ENCODE results near the gene TRIM16. TPM values are rescaled to one million over a fixed set of nuclear protein-coding genes. Genes with fewer than 3 reads are reported as not detected.
"Not testable (repeated sequence)": the region's sequence is repeated elsewhere in the genome, so short reads cannot be mapped to it uniquely, and the experiment has no call there.

TRIM16 gene
- total and polyA plus RNA-seq, 2 of the 8 experiments (the other 6 are each of a cell fraction or from before 2014, with no cell fraction given): 15.2 to 29.1 TPM

DNA sequence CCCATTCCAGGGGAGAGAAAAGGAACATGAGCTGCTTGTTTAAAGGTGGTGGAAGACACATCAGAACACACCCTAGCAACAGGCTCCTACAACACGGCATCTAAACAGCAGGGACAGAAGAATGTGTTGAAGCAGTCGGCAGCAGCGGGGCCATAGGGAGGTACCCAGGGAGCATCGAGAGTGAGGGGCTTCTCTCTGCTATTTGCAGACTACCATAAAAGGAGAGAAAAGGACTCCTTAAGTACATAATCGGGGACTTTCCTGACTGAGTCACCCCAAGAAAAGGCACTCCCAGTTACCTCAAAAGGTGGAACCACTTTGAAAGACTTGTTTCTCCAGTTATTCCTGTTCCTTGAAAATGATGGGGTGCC, 38.2 kb downstream of the TRIM16 start:
- DNase-seq (ENCODE audit: low read depth in 1 of 2, low spot score in 2 of 2); H3K36me3 ChIP-seq (ENCODE audit: control insufficient read depth in 2 of 4, insufficient read depth in 4 of 4, low read length in 3 of 4); H3K4ac ChIP-seq (replicated peaks; ENCODE audit: insufficient read length, low read depth, low read length); H3K4me3 ChIP-seq (ENCODE audit: extremely low read depth in 1 of 4, insufficient read depth in 2 of 4, low read depth in 3 of 4, low read length in 4 of 4); FAIRE-seq; H3K9me3 ChIP-seq (ENCODE audit: insufficient read depth in 2 of 2, low read depth in 1 of 2, low read length in 1 of 2); H4K91ac ChIP-seq (replicated peaks; ENCODE audit: insufficient read length, low read length); H2AFZ ChIP-seq (ENCODE audit: low read length); H3K14ac ChIP-seq (ENCODE audit: insufficient read length); H3K79me2 ChIP-seq (ENCODE audit: control insufficient read depth in 1 of 2, insufficient read depth in 2 of 2, low read length in 2 of 2); H3K18ac ChIP-seq (ENCODE audit: extremely low read depth, low read length); H3K9ac ChIP-seq (replicated peaks in 1 of 4; ENCODE audit: extremely low read depth in 1 of 4, low read depth in 3 of 4, low read length in 3 of 4); H3K23ac ChIP-seq (ENCODE audit: insufficient read length); H2BK12ac ChIP-seq (ENCODE audit: low read depth, low read length); H2BK15ac ChIP-seq (ENCODE audit: low read length); H2BK120ac ChIP-seq (replicated peaks; ENCODE audit: low read depth, low read length); H3K23me2 ChIP-seq (ENCODE audit: low read depth, low read length); H3K79me1 ChIP-seq (ENCODE audit: low read depth, low read length); H4K8ac ChIP-seq (ENCODE audit: extremely low read depth, insufficient read depth, low read length); H3K56ac ChIP-seq (replicated peaks; ENCODE audit: insufficient read length, low read depth, low read length); H3K27me3 ChIP-seq (replicated peaks in 1 of 4; ENCODE audit: control insufficient read depth in 3 of 4, extremely low read depth in 1 of 4, insufficient read depth in 3 of 4, low read length in 3 of 4); H4K20me1 ChIP-seq (replicated peaks in 1 of 2; ENCODE audit: control insufficient read depth in 1 of 2, insufficient read depth in 2 of 2, low read length in 2 of 2); H2AK5ac ChIP-seq (ENCODE audit: low read depth, low read length); H4K5ac ChIP-seq (ENCODE audit: insufficient read length, low read depth, low read length); H2BK20ac ChIP-seq (ENCODE audit: low read length): not testable (repeated sequence)
- Histone ChIP-seq H2BK5ac (ENCODE audit: low read depth, low read length) (0 out of 2 replicates have a peak overlapping the region, but pooled peaks have one; percentile 26), H3K27ac (ENCODE audit: low read depth, low read length) (peak overlapping the region; percentile 73; the same call in 1 of the 2 replicates), H3K4me1 (replicated peaks in 1 of 4; ENCODE audit: control insufficient read depth in 3 of 4, insufficient read depth in 4 of 4, low read length in 3 of 4) (peaks cover 0 to 11% (median 5%) of the 10 kb centered on the region in 4 experiments; a peak in 6 of 7 replicates), H3K4me2 (ENCODE audit: insufficient read depth in 1 of 2, low read depth in 2 of 2, low read length in 2 of 2) (peak overlapping the region; percentile 42 to 49; a peak in 2 of 4 replicates)
- 74% methylated on average over 4 of the region's 5 CpGs; no CpG with 5 or more reads in 1 of the 2 experiments for WGBS, 2 experiments (ENCODE audit: extremely low coverage in 1 of 2, insufficient coverage in 1 of 2, insufficient read length in 1 of 2, insufficient replicate concordance in 2 of 2, low coverage in 1 of 2, low lambda C conversion rate in 2 of 2, missing lambda C conversion rate in 1 of 2)
- ChIA-PET POLR2A (ENCODE audit: partially characterized antibody) (interaction anchor here (0.6 kb wide), 1 partner anchor 442 kb away, joined by 3 read pairs; no protein-coding TSS in a partner anchor), CTCF (ENCODE audit: partially characterized antibody) (interaction anchor here (0.6 kb wide), 1 partner anchor 1806 kb away, joined by 3 read pairs; no protein-coding TSS in a partner anchor)
- TF ChIP-seq ASH2L (IDR thresholded peaks at IDR 0.05; ENCODE audit: low read length) (peak; percentile 37), SRF (IDR thresholded peaks at IDR 0.05; ENCODE audit: low read depth, low read length) (peak; percentile 48; the same call in 1 of the 2 replicates)

Data from H1 (cell line).